Liver (tissue), 9 donors: Measurements from ENCODE around the gene MARS1. TPM values are rescaled to one million over a fixed set of nuclear protein-coding genes. Genes with fewer than 3 reads are reported as not detected.

Source experiments
- DNase-seq: peaks from one replicate; pipeline ENCODE4 v3.0.0-alpha.2; 2017; ENCODE audit warnings: low spot score
- H3K27ac ChIP-seq, 2 donors: one replicate each; pipeline ENCODE4 v1.7.0; 2013; ENCODE audit warnings: inconsistent platforms in 2 of 2, low read length in 2 of 2, control low read depth in 1 of 2, low read depth in 1 of 2, mild to moderate bottlenecking in 1 of 2
- H3K27me3 ChIP-seq, 4 donors: one replicate each; pipeline versions ENCODE4 v1.6.1 to v1.7.0; 2013; ENCODE audit warnings: low read length in 3 of 4, inconsistent platforms in 1 of 4, mild to moderate bottlenecking in 1 of 4, moderate library complexity in 1 of 4; ENCODE audit not compliant: control insufficient read depth in 4 of 4, insufficient read depth in 4 of 4
- H3K36me3 ChIP-seq, 4 donors: one replicate each; pipeline versions ENCODE4 v1.6.1 to v1.7.0; 2013; ENCODE audit warnings: low read length in 3 of 4, mild to moderate bottlenecking in 3 of 4, low read depth in 1 of 4, moderate library complexity in 1 of 4; ENCODE audit not compliant: control insufficient read depth in 4 of 4, insufficient read depth in 3 of 4
- H3K4me1 ChIP-seq, 4 donors: one replicate each; pipeline versions ENCODE4 v1.6.1 to v1.7.0; 2013; ENCODE audit warnings: low read length in 3 of 4, mild to moderate bottlenecking in 3 of 4, moderate library complexity in 1 of 4; ENCODE audit not compliant: control insufficient read depth in 4 of 4, insufficient read depth in 4 of 4
- H3K4me3 ChIP-seq, 3 donors: one replicate each; pipeline versions ENCODE4 v1.6.1 to v1.7.0; 2013; ENCODE audit warnings: low read length in 3 of 3, control low read depth in 1 of 3, low read depth in 1 of 3, mild to moderate bottlenecking in 1 of 3
- H3K9ac ChIP-seq, 2 donors: one replicate each; pipeline ENCODE4 v1.7.0; 2013; ENCODE audit warnings: low read length in 2 of 2, mild to moderate bottlenecking in 2 of 2, moderate library complexity in 2 of 2, control low read depth in 1 of 2, low read depth in 1 of 2
- H3K9me3 ChIP-seq, 4 donors: one replicate each; pipeline versions ENCODE4 v1.6.1 to v1.7.0; 2013; ENCODE audit warnings: low read length in 3 of 4; ENCODE audit not compliant: control insufficient read depth in 4 of 4
- ATF3 ChIP-seq: IDR thresholded peaks from 2 replicates; pipeline ENCODE4 v1.6.1; 2016; ENCODE audit warnings: antibody characterized with exemption
- EGR1 ChIP-seq, 2 donors: IDR thresholded peaks; 2 replicates each; pipeline ENCODE4 v1.6.1; 2016 to 2018; ENCODE audit warnings: antibody characterized with exemption in 2 of 2, low read depth in 2 of 2
- FOXA1 ChIP-seq: IDR thresholded peaks from 2 replicates; pipeline ENCODE4 v1.6.1; 2016; ENCODE audit warnings: antibody characterized with exemption
- FOXA2 ChIP-seq: IDR thresholded peaks from 2 replicates; pipeline ENCODE4 v1.6.1; 2016; ENCODE audit warnings: antibody characterized with exemption
- HNF4A ChIP-seq, 2 donors: conservative IDR thresholded peaks; 2 replicates each; pipeline ENCODE4 v1.6.1; 2016; ENCODE audit warnings: antibody characterized with exemption in 2 of 2, mild to moderate bottlenecking in 2 of 2
- HNF4G ChIP-seq: IDR thresholded peaks from 2 replicates; pipeline ENCODE4 v1.6.1; 2016; ENCODE audit warnings: antibody characterized with exemption
- JUND ChIP-seq, 2 donors: IDR thresholded peaks; 2 replicates each; pipeline ENCODE4 v1.6.1; 2016; ENCODE audit warnings: antibody characterized with exemption in 2 of 2
- MAX ChIP-seq: IDR thresholded peaks from 2 replicates; pipeline ENCODE4 v1.6.1; 2016; ENCODE audit warnings: antibody characterized with exemption
- NR2F2 ChIP-seq: IDR thresholded peaks from 2 replicates; pipeline ENCODE4 v1.6.1; 2016; ENCODE audit warnings: antibody characterized with exemption
- RAD21 ChIP-seq, 2 donors: IDR thresholded peaks; 2 replicates each; pipeline ENCODE4 v1.6.1; 2016; ENCODE audit warnings: antibody characterized with exemption in 2 of 2, mild to moderate bottlenecking in 2 of 2
- REST ChIP-seq: IDR thresholded peaks from 2 replicates; pipeline ENCODE4 v1.6.1; 2016; ENCODE audit warnings: antibody characterized with exemption, mild to moderate bottlenecking
- RXRA ChIP-seq, 2 donors: IDR thresholded peaks; 2 replicates each; pipeline ENCODE4 v1.6.1; 2017 to 2018; ENCODE audit warnings: antibody characterized with exemption in 2 of 2, mild to moderate bottlenecking in 1 of 2
- SP1 ChIP-seq: IDR thresholded peaks from 2 replicates; pipeline ENCODE4 v1.6.1; 2018; ENCODE audit warnings: antibody characterized with exemption, mild to moderate bottlenecking
- TAF1 ChIP-seq: conservative IDR thresholded peaks from 2 replicates; pipeline ENCODE4 v1.6.1; 2016; ENCODE audit warnings: antibody characterized with exemption, mild to moderate bottlenecking
- YY1 ChIP-seq: IDR thresholded peaks from 2 replicates; pipeline ENCODE4 v1.6.1; 2016; ENCODE audit warnings: antibody characterized with exemption, mild to moderate bottlenecking
- WGBS: extraction: QIAGEN DNeasy Blood & Tissue Kit; methylation state at CpG from one replicate; pipeline ENCODE4 v1.1.7; 2013; 5-methylcytosine and 5-hydroxymethylcytosine counted together
- polyA plus RNA-seq, 2 donors: library from polyadenylated mRNA; stranded (reverse) in 1 of 2; unstranded in 1 of 2; fragments of 200-250 nt in 1 of 2; fragments of >200 nt in 1 of 2; fragmentation: Nextera tagmentation in 1 of 2; extraction: Ambion mirVana in 1 of 2; gene quantifications; one replicate each; pipeline versions ENCODE4 v1.2.1 to v1.2.3, GENCODE V29; 2013 to 2015
- total RNA-seq, 2 donors: library from RNA; depleted of rRNA; stranded (reverse); fragments of >200 nt; gene quantifications; one replicate each; pipeline ENCODE4 v1.2.3, GENCODE V29; 2014
- donor health status: healthy.
- donor health status: healthy.
- donor health status: healthy.
- donor health status: healthy.
- donor health status: healthy.

The MARS1 gene
- total and polyA plus RNA-seq, 4 donors = 43.9 to 83.3 (median 56.0) TPM

GRCh38 chr12:57474430-57474829 is 13.4 kb upstream of the MARS1 start:
- 87% methylated on average over 8 of the region's 8 CpGs for WGBS
- Histone ChIP-seq H3K27ac (no peak overlapping the region), H3K9me3 (no peaks in the 10 kb centered on the region), H3K4me1 (peaks cover 4 to 20% (median 14%) of the 10 kb centered on the region in 4 donors), H3K9ac (no peak overlapping the region), H3K4me3 (no peak overlapping the region), H3K27me3 (peaks cover 0 to 6% (median 3%) of the 10 kb centered on the region in 4 donors), H3K36me3 (peaks cover 0 to 2% (median 0%) of the 10 kb centered on the region in 4 donors)
- DNase-seq = no peak
- no peak for TF ChIP-seq EGR1 (IDR thresholded peaks at IDR 0.05; ENCODE audit: low read depth in 2 of 2)
- TF ChIP-seq YY1 = no peak
- TF ChIP-seq NR2F2 = no peak
- TF ChIP-seq ATF3 = no peak
- no peak for TF ChIP-seq TAF1
- no peak for TF ChIP-seq MAX
- TF ChIP-seq SP1 = no peak
- no peak for TF ChIP-seq HNF4G
- no peak for TF ChIP-seq RXRA (IDR thresholded peaks at IDR 0.05)
- TF ChIP-seq RAD21 (IDR thresholded peaks at IDR 0.05) = no peak

DNA sequence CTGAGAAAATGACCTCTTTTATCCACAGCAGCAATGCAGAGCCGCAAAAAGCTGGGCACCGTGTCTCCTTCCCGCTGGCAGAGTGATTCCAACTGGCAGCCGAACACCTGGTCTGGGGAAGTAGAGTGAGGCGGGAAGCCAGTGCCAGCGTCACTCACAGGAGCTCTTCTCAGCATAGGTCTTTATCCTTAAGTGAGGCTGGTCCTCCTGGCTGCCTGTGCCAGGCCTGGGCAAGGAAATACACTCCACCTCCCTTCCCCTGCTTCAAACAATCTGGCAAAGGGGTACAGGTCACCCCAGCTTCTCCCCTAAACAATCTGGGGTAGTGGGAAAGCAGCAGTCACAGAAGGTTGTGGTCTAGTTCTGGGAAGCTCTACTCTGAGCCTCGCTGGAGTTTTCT is 13.0 kb upstream of the MARS1 start:
- no peak for DNase-seq
- H3K4me3 ChIP-seq = no peak overlapping the region
- H3K4me1 ChIP-seq = peaks cover 4 to 20% (median 14%) of the 10 kb centered on the region in 4 donors
- H3K36me3 ChIP-seq = peaks cover 0 to 2% (median 0%) of the 10 kb centered on the region in 4 donors
- H3K27ac ChIP-seq = no peak overlapping the region
- 68% methylated on average over 7 of the region's 7 CpGs for WGBS
- no peak overlapping the region for H3K9ac ChIP-seq
- no peak for TF ChIP-seq NR2F2
- no peak for TF ChIP-seq RAD21 (IDR thresholded peaks at IDR 0.05)
- no peak for TF ChIP-seq TAF1
- no peak for TF ChIP-seq FOXA2
- TF ChIP-seq JUND (IDR thresholded peaks at IDR 0.05) = no peak
- no peak for TF ChIP-seq HNF4A (conservative IDR thresholded peaks at IDR 0.05)
- no peak for TF ChIP-seq FOXA1
- TF ChIP-seq RXRA (IDR thresholded peaks at IDR 0.05) = no peak
- no peak for TF ChIP-seq REST
- H3K27me3 ChIP-seq = peaks cover 0 to 6% (median 3%) of the 10 kb centered on the region in 4 donors
- no peaks in the 10 kb centered on the region for H3K9me3 ChIP-seq
